ENCODE results near the gene FSHB. TPM values are rescaled to one million over a fixed set of nuclear protein-coding genes. Genes with fewer than 3 reads are reported as not detected.

Gene FSHB
- total and polyA plus RNA-seq, 4 donors: not detected

- no peaks in the 10 kb centered on the region for H3K4me1 ChIP-seq (ENCODE audit: control insufficient read depth in 4 of 4, insufficient read depth in 4 of 4, low read length in 3 of 4)
- no peak overlapping the region for H3K4me3 ChIP-seq (ENCODE audit: low read depth in 1 of 3, low read length in 3 of 3)
- H3K27me3 ChIP-seq (ENCODE audit: control insufficient read depth in 4 of 4, insufficient read depth in 4 of 4, low read length in 3 of 4): peaks cover 0 to 2% (median under 1%) of the 10 kb centered on the region in 4 donors
- no peak overlapping the region for H3K27ac ChIP-seq (ENCODE audit: low read depth in 1 of 2, low read length in 2 of 2)
- H3K9ac ChIP-seq (ENCODE audit: low read depth in 1 of 2, low read length in 2 of 2): no peak overlapping the region
- DNase-seq (ENCODE audit: low spot score): no peak
- no peaks in the 10 kb centered on the region for H3K36me3 ChIP-seq (ENCODE audit: control insufficient read depth in 4 of 4, insufficient read depth in 3 of 4, low read depth in 1 of 4, low read length in 3 of 4)
- no peak for TF ChIP-seq YY1 (IDR thresholded peaks at IDR 0.05)
- TF ChIP-seq CTCF (IDR thresholded peaks at IDR 0.05; ENCODE audit: low read depth, low read length, missing input control): no peak
- TF ChIP-seq REST (IDR thresholded peaks at IDR 0.05): no peak
- no peak for TF ChIP-seq EGR1 (IDR thresholded peaks at IDR 0.05; ENCODE audit: low read depth in 2 of 2)
- TF ChIP-seq HNF4A (conservative IDR thresholded peaks at IDR 0.05): no peak
- H3K9me3 ChIP-seq (ENCODE audit: control insufficient read depth in 4 of 4, low read length in 3 of 4): peaks cover 2 to 5% (median 3%) of the 10 kb centered on the region in 4 donors
Measured at GRCh38 chr11:30225642-30226041, 5.2 kb upstream of the FSHB start.

GRCh38 chr11:30228323-30228884, 2.4 kb upstream of the FSHB start:
- 81% methylated on average over 5 of the region's 5 CpGs for WGBS
- Histone ChIP-seq H3K36me3 (ENCODE audit: control insufficient read depth in 4 of 4, insufficient read depth in 3 of 4, low read depth in 1 of 4, low read length in 3 of 4) (no peaks in the 10 kb centered on the region), H3K27ac (ENCODE audit: low read depth in 1 of 2, low read length in 2 of 2) (no peak overlapping the region), H3K9ac (ENCODE audit: low read depth in 1 of 2, low read length in 2 of 2) (no peak overlapping the region), H3K4me1 (ENCODE audit: control insufficient read depth in 4 of 4, insufficient read depth in 4 of 4, low read length in 3 of 4) (no peaks in the 10 kb centered on the region), H3K4me3 (ENCODE audit: low read depth in 1 of 3, low read length in 3 of 3) (no peak overlapping the region), H3K27me3 (ENCODE audit: control insufficient read depth in 4 of 4, insufficient read depth in 4 of 4, low read length in 3 of 4) (peaks cover 0 to 2% (median under 1%) of the 10 kb centered on the region in 4 donors), H3K9me3 (ENCODE audit: control insufficient read depth in 4 of 4, low read length in 3 of 4) (peaks cover 2 to 5% (median 3%) of the 10 kb centered on the region in 4 donors)
- no peak for DNase-seq (ENCODE audit: low spot score)
- TF ChIP-seq RAD21 (IDR thresholded peaks at IDR 0.05) (no peak), EGR1 (IDR thresholded peaks at IDR 0.05; ENCODE audit: low read depth in 2 of 2) (no peak), GABPA (IDR thresholded peaks at IDR 0.05 in 1 of 2, conservative IDR thresholded peaks at IDR 0.05 in 1 of 2) (no peak), HNF4G (IDR thresholded peaks at IDR 0.05) (no peak), CTCF (IDR thresholded peaks at IDR 0.05; ENCODE audit: low read depth, low read length, missing input control) (no peak), NR2F2 (IDR thresholded peaks at IDR 0.05) (no peak), REST (IDR thresholded peaks at IDR 0.05) (no peak), MAX (IDR thresholded peaks at IDR 0.05) (no peak), RXRA (IDR thresholded peaks at IDR 0.05) (no peak), FOXA1 (IDR thresholded peaks at IDR 0.05) (no peak), TAF1 (conservative IDR thresholded peaks at IDR 0.05) (no peak), SP1 (IDR thresholded peaks at IDR 0.05) (no peak), HNF4A (conservative IDR thresholded peaks at IDR 0.05) (no peak), YY1 (IDR thresholded peaks at IDR 0.05) (no peak), FOXA2 (IDR thresholded peaks at IDR 0.05) (no peak), ZBTB33 (IDR thresholded peaks at IDR 0.05) (no peak), JUND (IDR thresholded peaks at IDR 0.05) (no peak), ATF3 (IDR thresholded peaks at IDR 0.05) (no peak)

All from liver (tissue), 9 donors.